Activated effector memory CD4-positive, alpha-beta T cell treated with Interleukin-2 at 50 U/mL for 16 hours (primary cell): ENCODE measurements around the gene PRKD1.

Experiments used
- DNase-seq: peaks from one replicate; pipeline ENCODE4 v3.0.0-alpha.2; 2020

Gene PRKD1

GRCh38 chr14:29580763-29581162 is 346.9 kb downstream of the PRKD1 start:
- DNase-seq: no peak

- no peak for DNase-seq
Observed at GRCh38 chr14:29579838-29580237, 347.8 kb downstream of the PRKD1 start.

DNA sequence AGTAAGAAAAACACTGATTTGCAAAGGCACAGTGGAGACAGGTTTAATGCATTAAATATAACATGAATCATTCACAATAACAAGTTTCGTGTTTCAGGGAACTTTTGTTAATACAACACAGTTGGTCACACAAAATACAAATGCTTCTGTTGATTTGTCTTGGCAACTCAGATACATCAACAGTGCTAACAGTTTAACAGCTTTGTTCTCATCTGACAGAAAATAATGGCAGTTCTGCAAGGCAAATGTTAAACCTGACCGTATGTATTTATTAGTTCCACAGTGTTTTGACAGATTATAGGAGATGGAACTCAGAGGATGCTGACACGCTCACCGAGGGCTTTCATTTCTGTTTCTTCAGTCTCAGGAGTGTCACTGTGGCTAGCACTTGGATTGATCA is 350.7 kb downstream of the PRKD1 start:
- no peak for DNase-seq

DNA sequence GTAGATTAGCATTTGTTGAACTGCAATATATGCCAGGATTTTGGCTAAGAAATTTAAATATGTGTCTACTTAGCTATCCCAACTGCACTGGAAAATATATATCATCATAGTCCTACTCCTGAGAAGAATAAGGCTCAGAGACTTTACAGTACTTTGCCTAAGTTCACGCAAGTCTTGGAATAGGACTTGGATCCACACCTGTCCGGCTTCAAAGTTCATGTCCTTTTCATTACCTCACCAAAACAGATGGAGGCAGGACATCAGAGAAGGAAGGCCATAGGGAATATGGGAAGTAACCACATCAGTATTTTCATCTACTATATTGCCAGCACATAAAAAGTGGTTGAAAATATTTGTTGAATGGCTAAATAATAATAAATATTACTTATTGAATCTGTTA is 358.5 kb downstream of the PRKD1 start:
- DNase-seq: no peak

DNA sequence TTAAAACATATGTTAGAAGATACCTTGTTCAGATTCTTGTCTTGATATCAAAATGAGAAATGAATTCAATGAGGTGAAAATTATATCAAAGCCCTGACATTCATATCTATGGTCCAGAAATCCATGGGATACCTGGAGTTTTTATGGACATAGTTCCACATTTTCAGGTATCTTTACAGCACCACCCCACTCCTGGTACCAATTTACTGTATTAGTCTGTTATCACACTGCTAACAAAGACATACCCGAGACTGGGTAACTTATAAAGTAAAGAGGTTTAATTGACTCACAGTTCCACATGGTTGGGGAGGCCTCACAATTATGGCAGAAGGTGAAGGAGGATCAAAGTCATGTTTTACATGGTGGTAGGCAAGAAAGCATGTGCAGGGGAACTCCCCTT is 361.5 kb downstream of the PRKD1 start:
- DNase-seq: no peak

DNA sequence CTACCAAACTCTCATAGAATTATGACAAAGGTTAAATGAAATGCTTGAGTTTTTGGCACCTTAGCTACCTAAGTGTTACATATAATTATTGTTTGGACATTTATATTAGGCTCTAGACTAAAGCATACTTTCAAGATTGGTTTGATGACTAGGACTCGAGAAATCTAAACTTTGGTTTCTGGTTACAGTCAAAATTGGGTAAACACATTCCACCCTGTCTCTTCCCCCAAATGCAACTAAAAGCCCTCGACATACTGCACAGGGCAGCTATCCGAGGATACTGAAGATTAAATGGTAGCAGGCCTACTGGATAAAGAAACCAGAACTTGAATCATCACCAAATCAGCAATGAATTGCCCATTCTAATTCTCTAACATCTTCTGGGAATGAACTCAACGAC is 369.1 kb downstream of the PRKD1 start:
- DNase-seq: no peak

- no peak for DNase-seq
Observed at GRCh38 chr14:29554335-29554734, 373.3 kb downstream of the PRKD1 start.

DNA sequence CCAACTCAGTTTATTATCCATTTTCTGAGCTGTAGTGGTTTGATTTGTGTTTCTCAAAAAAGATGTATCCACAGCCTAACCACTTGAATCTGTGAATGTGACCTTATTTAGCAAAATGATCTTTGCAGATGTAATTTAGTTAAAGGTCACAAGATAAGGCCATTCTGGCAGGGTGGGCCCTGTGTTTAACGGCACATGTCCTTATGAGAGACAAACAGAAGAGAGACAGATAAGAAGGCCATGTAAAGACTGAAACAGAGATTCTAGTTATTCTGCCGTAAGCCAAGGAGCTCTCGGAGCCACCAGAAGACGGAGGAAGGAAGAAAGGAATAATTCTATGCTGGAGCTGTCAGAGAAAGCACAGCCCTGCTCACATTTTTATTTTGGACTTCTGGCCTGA is 374.2 kb downstream of the PRKD1 start:
- no peak for DNase-seq

DNA sequence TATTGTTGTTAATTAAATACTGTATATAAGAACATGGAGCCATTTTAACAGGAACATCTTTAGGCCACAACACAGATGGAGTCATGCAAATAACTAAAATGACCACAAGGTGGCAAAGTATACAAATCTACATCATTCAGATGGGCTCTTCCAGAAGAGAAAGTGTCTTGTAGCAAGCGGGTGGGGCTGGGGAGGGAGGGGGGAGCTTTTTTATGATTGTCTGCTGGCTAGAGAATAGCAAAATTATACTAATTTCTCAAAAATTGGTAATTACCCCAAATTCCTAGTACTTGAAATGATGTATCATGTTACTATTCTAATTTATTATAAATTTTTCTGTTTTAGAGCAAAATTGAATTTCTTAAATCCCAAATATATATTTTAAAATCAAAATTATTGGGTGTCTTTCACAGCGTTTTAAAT is 378.7 kb downstream of the PRKD1 start:
- no peak for DNase-seq

DNA sequence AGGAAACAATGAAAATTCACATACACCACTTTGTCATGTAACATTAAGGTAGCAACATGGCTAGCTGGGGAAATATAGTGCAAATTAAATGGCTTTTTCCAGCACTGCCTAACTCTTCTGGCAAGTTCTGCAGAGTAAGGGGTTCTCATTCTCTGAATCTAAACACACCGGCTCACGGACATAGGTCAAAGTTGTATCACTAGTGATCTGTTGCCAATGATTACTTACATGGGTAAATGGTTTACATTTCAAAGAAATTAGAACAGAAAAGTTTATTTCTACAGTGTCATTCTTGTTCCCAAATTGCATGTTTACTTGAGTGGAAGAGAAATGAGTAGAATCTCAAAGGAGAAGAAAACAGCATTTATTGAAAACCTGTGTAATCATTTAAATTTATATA is 381.9 kb downstream of the PRKD1 start:
- no peak for DNase-seq

DNA sequence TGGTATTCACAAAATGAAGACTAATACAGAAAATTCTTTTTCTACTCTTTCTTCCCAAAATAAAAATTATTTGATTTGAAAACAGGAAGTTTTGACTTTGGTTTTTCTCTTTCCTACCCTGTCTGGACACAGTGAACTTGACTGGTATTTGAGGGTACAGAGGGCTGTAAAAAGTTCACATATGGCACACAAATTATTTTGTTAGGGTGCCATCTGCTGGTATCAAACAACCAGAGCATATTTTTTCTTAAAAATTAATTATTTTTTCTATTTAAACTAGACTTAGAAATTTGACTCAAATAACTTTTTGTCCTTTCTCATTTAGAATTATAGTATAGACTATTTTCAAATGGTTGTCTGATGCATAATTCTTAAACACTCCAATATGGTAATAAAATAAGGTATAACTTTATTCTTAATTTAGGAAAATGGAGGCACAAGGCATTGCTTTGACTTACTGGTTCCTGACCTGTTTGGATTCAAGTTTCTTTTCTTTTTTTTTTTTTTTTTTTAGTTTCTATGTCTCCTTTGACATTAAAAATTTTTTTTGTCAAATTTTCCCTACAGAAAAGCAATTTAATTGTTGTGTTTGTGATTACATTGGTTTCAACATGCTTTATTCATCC is 390.6 kb downstream of the PRKD1 start:
- no peak for DNase-seq

DNA sequence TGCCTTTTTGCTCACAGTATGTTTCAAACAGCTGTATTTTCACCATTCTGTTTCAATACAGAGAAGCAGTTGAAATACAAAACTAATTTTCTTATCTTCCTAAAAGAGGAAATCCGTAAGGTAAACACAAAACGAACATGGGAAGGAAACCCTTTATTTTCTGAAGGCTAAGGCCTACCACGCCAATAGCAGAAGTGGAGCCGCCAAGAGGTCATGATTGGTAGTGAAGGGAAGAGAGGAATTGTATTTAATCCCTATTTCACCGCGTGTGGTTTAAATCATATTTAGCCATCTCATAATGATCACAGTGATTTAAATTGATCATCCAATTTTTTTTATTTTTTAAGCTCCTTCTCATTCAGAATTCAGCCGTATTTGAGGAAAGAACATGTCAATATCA is 398.2 kb downstream of the PRKD1 start:
- no peak for DNase-seq

- DNase-seq: no peak
Observed at GRCh38 chr14:29528889-29529288, 398.8 kb downstream of the PRKD1 start.

DNA sequence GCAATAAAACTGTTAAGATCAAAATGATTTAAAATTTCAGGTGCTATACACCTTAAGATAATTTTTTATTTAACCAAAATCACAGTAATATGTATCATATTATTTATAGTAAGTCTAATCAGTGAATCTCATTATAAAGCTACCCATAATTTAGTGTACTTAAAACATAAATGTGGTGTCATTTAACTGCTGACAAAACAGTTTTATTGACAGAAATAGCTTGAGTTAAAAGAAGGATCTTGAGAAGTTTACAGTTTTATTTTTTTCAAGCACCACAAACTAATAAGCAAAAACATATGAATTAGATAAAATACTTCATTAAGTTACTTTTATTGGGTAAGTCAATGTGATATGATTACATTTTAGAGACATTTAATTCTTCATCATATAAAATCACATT is 400.4 kb downstream of the PRKD1 start:
- no peak for DNase-seq
